LNCAP (cell line): Measurements from ENCODE around the gene GSS.

ENCODE experiments used
- TF ChIP-seq, protein P1 (sequence below): fragments of 450-650 bp; IDR thresholded peaks from 2 replicates; pipeline ENCODE4 v1.5.1; 2017; ENCODE audit warnings: mild to moderate bottlenecking

GSS gene

DNA sequence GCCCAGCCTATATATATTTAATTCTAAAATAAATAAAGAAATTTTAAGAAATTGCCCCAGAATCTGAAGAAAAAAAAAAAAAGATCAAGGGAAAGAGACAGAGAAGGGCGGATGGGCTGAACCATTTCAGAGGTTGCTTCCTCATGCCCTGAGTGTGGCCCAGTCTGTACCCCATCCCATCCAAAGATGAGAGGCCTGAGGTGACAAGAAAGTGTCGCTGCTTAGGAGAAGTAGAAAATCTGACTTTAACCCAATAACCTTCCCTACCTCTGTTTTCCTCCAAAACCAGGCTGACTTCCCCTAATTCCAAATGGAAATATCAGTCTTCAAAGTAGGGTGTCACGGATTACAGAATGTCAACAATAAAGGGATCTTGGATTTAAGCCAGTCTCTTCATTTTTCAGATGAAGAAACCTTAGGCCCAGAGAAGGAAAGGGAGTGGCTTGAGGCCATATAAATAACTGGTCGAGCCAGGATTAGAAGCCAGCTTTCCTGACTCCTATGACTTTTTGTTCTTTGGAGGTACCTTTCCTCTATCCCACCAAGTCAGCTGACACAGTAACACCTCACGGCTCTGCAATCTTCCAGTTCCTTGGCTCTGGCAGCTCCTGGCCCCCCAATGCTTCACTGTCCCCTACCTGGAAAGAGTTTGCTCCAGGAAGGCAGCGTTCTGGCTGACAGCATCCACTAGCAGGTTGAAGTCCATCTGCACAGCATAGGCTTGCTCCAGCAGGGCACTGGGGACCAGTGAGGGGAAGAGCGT lies 10.1 kb downstream of the GSS start:
- TF ChIP-seq, protein P1, sequence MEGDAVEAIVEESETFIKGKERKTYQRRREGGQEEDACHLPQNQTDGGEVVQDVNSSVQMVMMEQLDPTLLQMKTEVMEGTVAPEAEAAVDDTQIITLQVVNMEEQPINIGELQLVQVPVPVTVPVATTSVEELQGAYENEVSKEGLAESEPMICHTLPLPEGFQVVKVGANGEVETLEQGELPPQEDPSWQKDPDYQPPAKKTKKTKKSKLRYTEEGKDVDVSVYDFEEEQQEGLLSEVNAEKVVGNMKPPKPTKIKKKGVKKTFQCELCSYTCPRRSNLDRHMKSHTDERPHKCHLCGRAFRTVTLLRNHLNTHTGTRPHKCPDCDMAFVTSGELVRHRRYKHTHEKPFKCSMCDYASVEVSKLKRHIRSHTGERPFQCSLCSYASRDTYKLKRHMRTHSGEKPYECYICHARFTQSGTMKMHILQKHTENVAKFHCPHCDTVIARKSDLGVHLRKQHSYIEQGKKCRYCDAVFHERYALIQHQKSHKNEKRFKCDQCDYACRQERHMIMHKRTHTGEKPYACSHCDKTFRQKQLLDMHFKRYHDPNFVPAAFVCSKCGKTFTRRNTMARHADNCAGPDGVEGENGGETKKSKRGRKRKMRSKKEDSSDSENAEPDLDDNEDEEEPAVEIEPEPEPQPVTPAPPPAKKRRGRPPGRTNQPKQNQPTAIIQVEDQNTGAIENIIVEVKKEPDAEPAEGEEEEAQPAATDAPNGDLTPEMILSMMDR: no peak

DNA sequence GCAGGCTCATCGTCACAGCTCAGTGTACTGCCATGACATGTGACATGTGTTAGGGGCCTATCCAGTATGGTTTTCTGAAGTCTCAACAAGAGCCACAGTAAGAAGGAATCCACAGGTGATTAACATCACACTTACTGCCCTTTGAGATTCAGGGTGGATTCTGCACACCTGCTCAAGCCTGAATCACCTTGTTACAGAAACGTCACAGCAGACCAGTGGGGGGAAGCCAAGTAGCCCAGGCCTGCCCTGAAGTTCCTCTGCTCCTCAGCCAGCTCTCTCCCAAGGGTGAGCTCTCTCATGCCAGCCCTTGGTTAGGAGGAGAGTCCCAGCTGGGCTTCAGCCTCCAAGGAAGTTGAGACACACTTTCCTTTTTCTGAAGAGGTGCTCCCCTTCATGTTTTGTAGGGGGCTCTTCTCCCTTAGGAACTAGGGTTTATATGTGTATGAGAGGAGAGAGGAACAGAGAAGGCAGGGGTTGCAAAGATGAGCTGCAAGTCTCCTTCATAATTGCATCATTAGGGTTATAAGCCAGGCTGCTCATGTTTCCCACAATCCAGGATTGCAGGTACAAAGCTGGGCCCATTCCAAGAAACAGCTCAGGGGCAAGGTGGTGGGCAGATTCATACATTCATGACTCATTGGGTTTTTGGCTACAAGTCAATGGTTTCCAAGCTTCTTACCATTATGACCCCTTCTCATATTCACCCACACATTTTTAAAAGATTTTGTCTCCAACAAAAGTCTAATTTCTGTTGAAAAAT lies 11.6 kb downstream of the GSS start:
- TF ChIP-seq, protein P1: no peak

DNA sequence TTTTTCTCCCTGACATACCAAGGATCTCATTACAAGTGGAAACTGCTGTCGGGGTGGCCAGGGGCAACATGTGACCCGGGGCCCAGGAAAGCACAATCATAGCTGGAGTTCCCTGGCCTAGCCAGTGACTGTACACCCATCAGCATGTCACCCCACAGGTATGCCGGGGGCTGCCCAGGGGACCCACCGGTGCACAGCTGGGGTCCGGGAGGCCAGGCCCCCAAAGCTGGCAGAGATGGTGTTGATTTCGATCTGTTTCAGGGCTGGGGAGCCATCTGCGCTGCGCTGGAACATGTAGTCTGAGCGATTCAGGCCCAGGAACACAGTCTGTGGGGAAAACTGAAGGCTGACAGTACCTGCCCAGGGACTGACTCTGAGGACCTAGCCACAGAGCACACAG lies 13.3 kb downstream of the GSS start:
- TF ChIP-seq, protein P1: no peak

DNA sequence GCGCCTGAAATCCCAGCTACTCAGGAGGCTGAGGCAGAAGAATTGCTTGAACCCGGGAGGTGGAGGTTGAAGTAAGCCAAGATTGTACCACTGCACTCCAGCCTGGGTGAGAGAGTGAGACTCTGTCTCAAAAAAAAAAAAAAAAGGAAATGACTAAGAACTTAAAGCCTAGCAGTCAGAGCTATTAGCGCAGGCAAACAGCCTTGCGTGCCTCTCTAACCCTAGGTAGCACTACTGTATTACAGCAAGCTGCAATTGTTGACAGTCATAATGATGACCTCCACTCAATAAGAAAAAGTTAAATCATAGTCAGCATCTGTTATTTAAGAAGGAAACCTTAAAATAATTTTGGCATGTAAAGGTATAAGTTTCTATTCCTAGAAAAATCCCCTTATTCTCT lies 14.4 kb downstream of the GSS start:
- TF ChIP-seq, protein P1: no peak

DNA sequence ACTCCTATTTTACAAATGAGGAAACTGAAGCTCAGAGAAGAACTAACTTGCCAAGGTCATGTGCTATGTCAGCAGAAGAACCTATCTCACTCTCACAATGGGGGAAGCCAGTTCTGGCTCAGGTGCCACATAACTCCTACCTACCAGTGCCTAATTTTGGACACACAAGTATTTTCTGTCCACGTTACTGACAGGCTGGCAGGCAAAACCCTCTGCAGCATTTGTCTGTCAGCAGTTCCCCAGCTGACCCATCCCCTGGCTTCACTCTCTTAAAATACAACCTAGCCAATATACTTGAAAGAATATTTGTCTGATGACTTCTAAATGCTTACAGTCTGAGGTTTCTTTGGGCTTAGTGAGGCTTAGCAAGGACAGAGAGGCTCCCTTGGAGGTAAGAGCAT lies 15.5 kb downstream of the GSS start:
- TF ChIP-seq, protein P1: no peak

DNA sequence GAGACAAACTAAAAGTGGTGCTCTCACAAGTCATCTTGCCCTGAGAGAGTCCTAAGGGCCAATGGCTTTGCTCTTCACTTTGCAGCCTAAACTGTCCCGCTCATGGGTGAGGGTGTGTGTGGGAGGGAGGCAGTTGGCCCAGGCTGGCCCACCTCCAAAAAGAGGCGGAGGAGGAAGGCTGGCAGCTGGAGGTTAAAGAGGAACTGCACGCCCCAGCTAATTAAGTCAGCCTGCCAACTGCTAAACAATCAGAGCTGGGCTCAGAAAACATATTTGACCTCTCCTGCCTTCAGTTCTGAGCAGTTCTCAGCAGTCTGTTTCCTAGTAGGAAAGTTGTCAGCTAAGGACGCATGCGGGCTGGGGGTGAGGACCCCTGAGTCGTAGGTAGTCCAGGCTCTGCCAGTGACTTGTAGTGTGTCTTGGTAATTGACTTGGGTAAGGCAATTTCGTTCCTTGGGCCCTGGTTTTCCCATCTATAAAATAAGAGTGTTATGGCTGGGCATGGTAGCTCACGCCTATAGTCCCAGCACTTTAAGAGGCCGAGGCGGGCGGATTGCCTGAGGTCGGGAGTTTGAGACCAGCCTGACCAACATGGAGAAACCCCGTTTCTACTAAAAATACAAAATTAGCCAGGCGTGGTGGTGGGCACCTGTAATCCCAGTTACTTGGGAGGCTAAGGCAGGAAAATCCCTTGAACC lies 17.0 kb downstream of the GSS start:
- TF ChIP-seq, protein P1: no peak

DNA sequence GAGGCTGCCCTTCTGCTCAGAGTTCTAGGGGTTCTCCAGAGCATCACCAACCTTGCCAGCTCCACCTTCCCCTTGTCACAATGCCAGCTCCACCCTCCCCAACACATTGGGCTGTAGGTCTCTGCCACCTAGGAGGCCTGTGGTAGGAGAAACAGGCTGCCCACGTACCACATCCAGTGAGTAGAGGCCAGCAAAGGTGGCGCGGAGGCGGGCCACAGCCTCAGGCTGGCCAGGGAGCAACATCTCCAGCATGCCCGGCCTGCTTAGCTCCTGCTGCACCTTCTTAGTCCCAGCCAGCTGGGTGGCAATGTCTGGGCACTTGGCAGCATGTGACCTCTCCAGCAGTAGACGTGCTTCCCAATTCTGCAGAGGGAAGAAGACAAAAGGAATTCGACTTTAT lies 23.8 kb downstream of the GSS start:
- TF ChIP-seq, protein P1: no peak
